Measurements from ENCODE around the gene PEF1. TPM values are rescaled to one million over a fixed set of nuclear protein-coding genes. Genes with fewer than 3 reads are reported as not detected.

PEF1 gene
- total RNA-seq, 2 experiments from 2014 or later, result 55.2 to 58.0 TPM

- ChIA-PET POLR2A (no interaction called here), CTCF (interaction anchor here (1.1 to 6.7 kb wide), 5 partner anchors 17 to 128 kb away, joined by 3 to 51 read pairs (median 10); partner anchors contain the start of gene PEF1)
- no peak overlapping the region for H3K27ac Mint-ChIP-seq
- ATAC-seq (no peak), DNase-seq (no peak)
- H3K27me3 Mint-ChIP-seq (ENCODE audit: low read depth), result no peaks in the 10 kb centered on the region
- no peak overlapping the region for H3K4me3 Mint-ChIP-seq
- H3K4me1 Mint-ChIP-seq (ENCODE audit: low read depth), result no peaks in the 10 kb centered on the region
- H3K9me3 Mint-ChIP-seq (ENCODE audit: insufficient read depth), result no peaks in the 10 kb centered on the region
- H3K36me3 Mint-ChIP-seq (ENCODE audit: low read depth), result no peaks in the 10 kb centered on the region
Observed at GRCh38 chr1:31661856-31662255, 17.2 kb upstream of the PEF1 start.

DNA sequence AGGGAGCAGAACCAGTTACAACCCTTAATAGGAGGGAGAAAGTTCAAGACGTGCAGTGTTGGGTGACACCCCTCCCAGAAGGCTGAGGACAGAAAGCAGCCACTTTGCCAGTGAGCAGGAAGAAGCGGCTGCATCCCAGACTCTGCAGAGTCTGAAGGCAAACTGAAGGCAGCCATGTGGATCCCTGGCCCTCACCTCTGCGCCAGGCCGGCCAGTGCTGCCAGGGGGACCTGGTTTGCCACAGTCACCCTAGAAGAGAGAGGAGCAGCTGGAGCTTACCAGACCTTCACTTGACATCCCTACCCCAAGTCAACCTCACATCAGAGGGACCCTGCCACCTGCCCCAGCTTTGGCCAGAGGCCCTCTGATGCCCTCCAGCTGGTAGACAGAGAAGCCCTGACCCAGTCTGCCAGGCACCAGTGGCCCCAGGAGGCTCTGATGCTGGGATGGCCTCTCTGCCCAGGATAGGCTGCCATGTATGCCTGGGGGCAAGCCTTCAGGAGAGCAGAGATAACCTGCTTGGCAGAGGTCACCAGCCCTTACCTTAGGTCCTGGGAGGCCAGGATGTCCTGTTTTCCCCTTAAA lies 16.3 kb upstream of the PEF1 start:
- DNase-seq (no peak), ATAC-seq (no peak)
- Mint-ChIP-seq H3K27ac (no peak overlapping the region), H3K9me3 (ENCODE audit: insufficient read depth) (no peaks in the 10 kb centered on the region), H3K27me3 (ENCODE audit: low read depth) (no peaks in the 10 kb centered on the region), H3K36me3 (ENCODE audit: low read depth) (no peaks in the 10 kb centered on the region), H3K4me1 (ENCODE audit: low read depth) (no peaks in the 10 kb centered on the region), H3K4me3 (no peak overlapping the region)
- CTCF ChIA-PET, result interaction anchor here (0.8 to 2.6 kb wide), 3 partner anchors 52 to 128 kb away, joined by 5 to 12 read pairs (median 5); no protein-coding TSS in a partner anchor
- POLR2A ChIA-PET, result no interaction called here

DNA sequence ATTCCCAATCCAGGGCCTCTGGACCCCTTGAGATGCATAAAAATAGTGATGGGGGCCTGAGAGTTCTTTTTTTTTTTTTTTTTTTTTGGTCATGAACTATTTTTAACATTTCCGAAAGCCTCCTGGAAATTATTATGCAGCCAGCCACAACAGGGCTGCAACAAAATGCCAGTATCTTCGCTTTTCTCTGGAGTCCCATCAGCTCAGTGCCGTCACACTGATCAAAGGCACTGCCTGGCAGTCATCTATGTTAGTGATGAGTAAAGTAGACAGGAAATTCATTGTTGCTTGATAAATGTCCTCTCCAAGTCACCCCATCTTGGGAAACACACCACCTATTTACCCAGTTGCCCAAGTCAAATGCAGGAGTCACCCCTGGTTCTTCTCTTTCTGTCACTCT lies 15.2 kb upstream of the PEF1 start:
- no peak overlapping the region for H3K27ac Mint-ChIP-seq
- H3K9me3 Mint-ChIP-seq (ENCODE audit: insufficient read depth), result no peaks in the 10 kb centered on the region
- no peaks in the 10 kb centered on the region for H3K4me1 Mint-ChIP-seq (ENCODE audit: low read depth)
- ATAC-seq (no peak), DNase-seq (no peak)
- no peaks in the 10 kb centered on the region for H3K27me3 Mint-ChIP-seq (ENCODE audit: low read depth)
- H3K4me3 Mint-ChIP-seq, result no peak overlapping the region
- CTCF ChIA-PET, result interaction anchor here (2.6 kb wide), 1 partner anchor 130 kb away, joined by 12 read pairs; no protein-coding TSS in a partner anchor
- POLR2A ChIA-PET, result interaction anchor here (1.0 kb wide), 1 partner anchor 15 kb away, joined by 4 read pairs; the partner anchor contains the start of gene PEF1
- H3K36me3 Mint-ChIP-seq (ENCODE audit: low read depth), result no peaks in the 10 kb centered on the region

DNA sequence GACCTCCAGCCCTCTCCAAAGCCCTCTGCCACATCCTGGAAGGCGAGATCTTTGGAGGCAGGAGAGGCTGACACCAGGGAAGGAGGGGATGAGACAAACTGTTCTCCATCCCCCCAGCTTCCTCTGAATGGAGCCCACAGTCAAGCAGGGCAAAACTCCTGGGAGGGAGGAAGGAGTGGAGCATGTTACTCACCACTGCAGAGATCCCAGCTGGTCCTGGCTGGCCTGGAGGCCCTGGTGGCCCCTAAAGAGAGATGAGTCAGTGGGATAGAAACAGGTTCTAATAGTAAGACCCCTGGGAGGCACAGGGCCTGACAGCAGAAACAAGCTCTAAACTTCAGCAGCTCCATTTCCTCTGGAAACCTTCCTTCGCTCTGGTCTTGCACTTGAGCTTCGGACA lies 14.0 kb upstream of the PEF1 start:
- no peak overlapping the region for H3K4me3 Mint-ChIP-seq
- POLR2A ChIA-PET, result interaction anchor here (1.0 kb wide), 1 partner anchor 14 kb away, joined by 4 read pairs; the partner anchor contains the start of gene PEF1

GRCh38 chr1:31657972-31658510 lies 13.4 kb upstream of the PEF1 start:
- Mint-ChIP-seq H3K4me1 (ENCODE audit: low read depth) (no peaks in the 10 kb centered on the region), H3K9me3 (ENCODE audit: insufficient read depth) (no peaks in the 10 kb centered on the region), H3K36me3 (ENCODE audit: low read depth) (no peaks in the 10 kb centered on the region), H3K27me3 (ENCODE audit: low read depth) (no peaks in the 10 kb centered on the region), H3K27ac (no peak overlapping the region), H3K4me3 (no peak overlapping the region)
- POLR2A ChIA-PET, result no interaction called here
- CTCF ChIA-PET, result interaction anchor here (1.5 kb wide), 1 partner anchor 13 kb away, joined by 5 read pairs; the partner anchor contains the start of gene PEF1
- no peak for ATAC-seq
- no peak for DNase-seq

More for the DNA sequence above, 14.0 kb upstream of the PEF1 start:
- no peaks in the 10 kb centered on the region for H3K36me3 Mint-ChIP-seq (ENCODE audit: low read depth)
- H3K4me1 Mint-ChIP-seq (ENCODE audit: low read depth), result no peaks in the 10 kb centered on the region
- no peak for DNase-seq
- ATAC-seq, result no peak
- no peak overlapping the region for H3K27ac Mint-ChIP-seq
- H3K27me3 Mint-ChIP-seq (ENCODE audit: low read depth), result no peaks in the 10 kb centered on the region
- CTCF ChIA-PET, result interaction anchor here (0.6 to 1.5 kb wide), 2 partner anchors 14 to 87 kb away, joined by 3 to 5 read pairs; partner anchors contain the start of gene PEF1
- no peaks in the 10 kb centered on the region for H3K9me3 Mint-ChIP-seq (ENCODE audit: insufficient read depth)

DNA sequence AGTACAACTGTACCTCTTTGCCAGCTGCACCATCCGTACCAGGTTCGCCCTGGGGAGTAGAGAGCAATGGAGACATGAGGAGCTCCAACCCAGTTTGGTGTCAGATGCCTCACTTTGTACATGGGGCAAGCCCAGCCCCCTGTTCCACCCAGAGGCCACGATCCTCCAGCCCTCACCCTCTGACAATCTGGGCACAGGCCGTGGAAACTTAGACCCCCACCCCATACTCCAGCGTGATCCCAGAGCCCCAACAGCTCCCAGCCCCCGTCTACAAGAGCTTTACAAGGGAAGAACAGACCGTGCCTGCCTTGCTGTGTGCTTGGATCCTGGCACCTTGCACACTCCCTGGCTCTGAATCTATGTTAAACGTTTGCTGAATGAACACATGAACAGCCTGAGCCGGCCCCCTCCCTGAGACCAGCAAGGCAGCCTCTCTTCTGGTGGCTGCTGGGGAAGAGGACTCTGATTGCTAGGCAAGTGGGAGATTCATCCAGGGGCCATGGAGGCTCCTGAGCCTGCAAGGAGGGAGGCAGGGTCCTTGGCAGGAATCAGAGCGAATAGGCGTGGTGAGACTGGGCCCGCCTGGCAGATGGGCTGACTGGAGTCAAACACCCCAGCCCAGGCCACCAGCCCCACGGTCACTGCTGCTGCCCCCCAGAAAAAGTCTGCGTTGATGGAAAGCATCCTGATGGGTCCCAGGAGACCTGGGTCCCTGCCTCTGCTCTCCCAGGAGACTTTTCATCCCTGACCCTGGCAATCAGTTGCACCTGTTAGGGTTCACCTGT lies 12.5 kb upstream of the PEF1 start:
- CTCF ChIA-PET, result interaction anchor here (1.5 kb wide), 1 partner anchor 12 kb away, joined by 5 read pairs; the partner anchor contains the start of gene PEF1
- Mint-ChIP-seq H3K4me3 (no peak overlapping the region), H3K36me3 (ENCODE audit: low read depth) (no peaks in the 10 kb centered on the region), H3K27ac (no peak overlapping the region), H3K9me3 (ENCODE audit: insufficient read depth) (no peaks in the 10 kb centered on the region), H3K4me1 (ENCODE audit: low read depth) (no peaks in the 10 kb centered on the region), H3K27me3 (ENCODE audit: low read depth) (no peaks in the 10 kb centered on the region)
- ATAC-seq, result no peak
- POLR2A ChIA-PET, result no interaction called here
- no peak for DNase-seq

DNA sequence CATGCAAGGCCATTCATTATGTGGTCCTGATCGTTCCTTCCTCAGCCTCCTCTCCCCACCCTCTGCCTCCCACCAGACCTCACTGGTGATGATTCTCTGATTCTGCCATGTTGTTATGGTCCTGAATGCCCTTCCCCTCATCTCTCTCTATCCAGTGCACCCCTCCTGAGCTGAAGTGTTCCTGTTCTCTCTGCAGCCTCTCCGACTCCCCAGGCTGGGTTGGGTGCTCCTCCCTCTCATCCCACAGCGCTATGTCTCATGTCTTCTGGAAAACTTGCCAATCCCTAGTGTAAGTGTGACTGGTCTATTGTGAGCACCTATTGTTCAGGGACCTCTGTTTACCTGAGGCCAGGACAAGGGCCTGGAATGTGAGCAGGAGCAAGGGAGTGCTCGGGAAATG lies 11.1 kb upstream of the PEF1 start:
- POLR2A ChIA-PET, result no interaction called here
- Mint-ChIP-seq H3K9me3 (ENCODE audit: insufficient read depth) (no peaks in the 10 kb centered on the region), H3K27ac (no peak overlapping the region), H3K4me1 (ENCODE audit: low read depth) (no peaks in the 10 kb centered on the region), H3K4me3 (no peak overlapping the region), H3K27me3 (ENCODE audit: low read depth) (no peaks in the 10 kb centered on the region), H3K36me3 (ENCODE audit: low read depth) (no peaks in the 10 kb centered on the region)
- CTCF ChIA-PET, result no interaction called here
- no peak for DNase-seq
- ATAC-seq, result no peak

DNA sequence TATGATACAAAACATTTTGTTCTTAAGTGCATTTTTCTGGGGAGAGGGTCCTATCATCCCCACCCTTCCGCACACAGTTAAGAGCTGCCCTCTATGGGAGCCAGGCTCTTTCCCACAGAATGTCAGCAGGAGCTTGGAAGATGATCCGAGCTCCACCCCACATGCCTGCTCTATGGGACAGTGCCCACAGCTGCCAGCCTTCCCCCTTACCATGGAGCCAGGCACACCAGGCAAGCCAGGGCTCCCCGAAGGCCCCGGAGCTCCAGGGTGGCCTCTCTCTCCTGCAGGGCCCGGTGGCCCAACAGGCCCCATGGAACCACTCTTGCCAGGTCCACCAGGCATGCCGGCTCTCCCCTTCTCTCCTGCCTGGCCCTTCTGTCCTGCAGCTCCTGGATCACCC lies 10.4 kb upstream of the PEF1 start:
- H3K36me3 Mint-ChIP-seq (ENCODE audit: low read depth), result no peaks in the 10 kb centered on the region
- H3K27me3 Mint-ChIP-seq (ENCODE audit: low read depth), result no peaks in the 10 kb centered on the region
- H3K9me3 Mint-ChIP-seq (ENCODE audit: insufficient read depth), result no peaks in the 10 kb centered on the region
- ATAC-seq, result no peak
- H3K27ac Mint-ChIP-seq, result no peak overlapping the region
- ChIA-PET CTCF (interaction anchor here (0.5 kb wide), 1 partner anchor 50 kb away, joined by 3 read pairs; no protein-coding TSS in a partner anchor), POLR2A (no interaction called here)
- no peak for DNase-seq
- no peak overlapping the region for H3K4me3 Mint-ChIP-seq
- H3K4me1 Mint-ChIP-seq (ENCODE audit: low read depth), result no peaks in the 10 kb centered on the region

GRCh38 chr1:31654474-31654776 lies 9.7 kb upstream of the PEF1 start:
- Mint-ChIP-seq H3K9me3 (ENCODE audit: insufficient read depth) (no peaks in the 10 kb centered on the region), H3K4me1 (ENCODE audit: low read depth) (no peaks in the 10 kb centered on the region), H3K27ac (no peak overlapping the region), H3K4me3 (no peak overlapping the region), H3K36me3 (ENCODE audit: low read depth) (no peaks in the 10 kb centered on the region), H3K27me3 (ENCODE audit: low read depth) (no peaks in the 10 kb centered on the region)
- no peak for ATAC-seq
- DNase-seq, result no peak
- POLR2A ChIA-PET, result interaction anchor here (0.7 kb wide), 1 partner anchor 1426 kb away, joined by 3 read pairs; no protein-coding TSS in a partner anchor
- CTCF ChIA-PET, result no interaction called here

DNA sequence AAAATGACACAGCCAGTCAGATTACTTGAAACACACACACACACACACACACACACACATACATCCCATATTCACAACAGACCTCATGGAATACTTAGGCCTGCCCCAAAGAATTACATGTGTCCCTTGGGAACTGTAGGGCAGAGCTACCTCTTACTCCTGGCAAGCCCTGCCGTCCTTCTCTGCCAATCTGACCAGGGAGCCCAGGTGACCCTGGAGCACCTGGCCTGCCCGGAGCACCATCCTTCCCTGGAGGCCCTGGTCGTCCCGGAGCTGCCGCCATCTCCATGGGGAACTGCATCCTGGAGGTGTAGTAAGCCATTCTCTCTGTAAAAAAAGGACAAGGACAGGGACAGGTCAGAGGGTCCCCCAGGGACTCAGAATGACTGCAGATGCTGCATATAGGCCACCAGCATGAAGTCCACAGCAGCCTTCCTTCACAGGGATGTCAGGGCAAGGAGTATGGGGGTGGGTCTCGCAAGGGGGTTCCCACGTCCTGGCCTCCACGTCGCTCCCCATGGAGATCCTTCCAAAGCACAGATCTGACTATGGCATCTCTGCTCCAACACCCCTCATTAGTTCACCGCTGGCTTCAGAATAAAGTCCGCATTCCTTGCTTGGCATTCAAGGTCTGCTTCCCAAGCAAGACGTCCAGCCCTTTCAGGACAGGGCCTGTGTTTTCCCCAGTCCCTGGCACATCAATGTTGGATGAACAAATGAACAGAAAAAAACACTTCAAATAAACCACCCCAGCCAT lies 9.2 kb upstream of the PEF1 start:
- CTCF ChIA-PET, result interaction anchor here (1.3 kb wide), 1 partner anchor 135 kb away, joined by 5 read pairs; no protein-coding TSS in a partner anchor
- H3K9me3 Mint-ChIP-seq (ENCODE audit: insufficient read depth), result no peaks in the 10 kb centered on the region
- no peaks in the 10 kb centered on the region for H3K36me3 Mint-ChIP-seq (ENCODE audit: low read depth)
- no peak for ATAC-seq
- no peak overlapping the region for H3K27ac Mint-ChIP-seq
- no peak overlapping the region for H3K4me3 Mint-ChIP-seq
- no peak for DNase-seq
- no peaks in the 10 kb centered on the region for H3K4me1 Mint-ChIP-seq (ENCODE audit: low read depth)
- H3K27me3 Mint-ChIP-seq (ENCODE audit: low read depth), result no peaks in the 10 kb centered on the region
- POLR2A ChIA-PET, result interaction anchor here (0.7 kb wide), 1 partner anchor 1425 kb away, joined by 3 read pairs; no protein-coding TSS in a partner anchor

GRCh38 chr1:31652891-31653499 lies 8.3 kb upstream of the PEF1 start:
- Mint-ChIP-seq H3K9me3 (ENCODE audit: insufficient read depth) (no peaks in the 10 kb centered on the region), H3K4me1 (ENCODE audit: low read depth) (no peaks in the 10 kb centered on the region), H3K27ac (no peak overlapping the region), H3K36me3 (ENCODE audit: low read depth) (no peaks in the 10 kb centered on the region), H3K27me3 (ENCODE audit: low read depth) (no peaks in the 10 kb centered on the region), H3K4me3 (no peak overlapping the region)
- no peak for ATAC-seq
- POLR2A ChIA-PET, result no interaction called here
- DNase-seq, result no peak
- CTCF ChIA-PET, result interaction anchor here (1.3 kb wide), 1 partner anchor 136 kb away, joined by 5 read pairs; no protein-coding TSS in a partner anchor
